Gastroesophageal sphincter (tissue), 4 donors: ENCODE data around the gene ABHD17A. TPM values are rescaled to one million over a fixed set of nuclear protein-coding genes. Genes with fewer than 3 reads are reported as not detected.

Experiments
- ATAC-seq: fragments of 150-250 bp; one replicate; pipeline ENCODE4 v1.9.1; 2016; ENCODE audit warnings: mild to moderate bottlenecking, moderate library complexity
- H3K27ac ChIP-seq, 4 donors: fragments of 200-600 bp; sonication (generic) in 3 of 4; 1 replicate in 3 of 4; 2 replicates in 1 of 4; pipeline ENCODE4 v1.5.1; 2016 to 2019
- H3K27me3 ChIP-seq: fragments of 200-600 bp; sonication (generic); one replicate; pipeline ENCODE4 v1.5.1; 2019
- H3K36me3 ChIP-seq, 2 donors: fragments of 200-600 bp; sonication (generic); one replicate each; pipeline ENCODE4 v1.5.1; 2019; ENCODE audit warnings: control low read depth in 1 of 2
- H3K4me1 ChIP-seq, 3 donors: fragments of 200-600 bp; sonication (generic); 1 replicate in 2 of 3; 2 replicates in 1 of 3; pipeline ENCODE4 v1.5.1; 2016 to 2019; ENCODE audit warnings: control low read depth in 2 of 3
- H3K4me3 ChIP-seq, 2 donors: fragments of 200-600 bp; sonication (generic); one replicate each; pipeline ENCODE4 v1.5.1; 2019; ENCODE audit warnings: mild to moderate bottlenecking in 1 of 2, moderate library complexity in 1 of 2
- H3K9me3 ChIP-seq, 3 donors: fragments of 200-600 bp; sonication (generic); one replicate each; pipeline ENCODE4 v1.5.1; 2017 to 2019; ENCODE audit warnings: control low read depth in 2 of 3
- CTCF ChIP-seq, 4 experiments: fragments of 200-600 bp in 2 of 4; fragments of 450-650 bp in 2 of 4; sonication (generic) in 1 of 4; IDR thresholded peaks; one replicate each; pipeline ENCODE4 v1.5.1; 2017 to 2019; ENCODE audit warnings: antibody characterized with exemption in 4 of 4, mild to moderate bottlenecking in 2 of 4, moderate library complexity in 2 of 4
- EP300 ChIP-seq: sonication (generic); formaldehyde crosslinking; IDR thresholded peaks from one replicate; pipeline ENCODE4 v1.6.1; 2017; ENCODE audit warnings: antibody characterized with exemption, mild to moderate bottlenecking
- POLR2A ChIP-seq, 2 donors: fragments of 450-650 bp; IDR thresholded peaks; one replicate each; pipeline ENCODE4 v1.6.1; 2017; ENCODE audit warnings: antibody characterized with exemption in 2 of 2, mild to moderate bottlenecking in 2 of 2, moderate library complexity in 1 of 2
- POLR2AphosphoS5 ChIP-seq: sonication (generic); formaldehyde crosslinking; IDR thresholded peaks from one replicate; pipeline ENCODE4 v1.6.1; 2017; ENCODE audit warnings: antibody characterized with exemption
- WGBS, 2 donors: methylation state at CpG; one replicate each; pipeline ENCODE4 v1.1.5; 2018; ENCODE audit warnings: low coverage in 1 of 2; 5-methylcytosine and 5-hydroxymethylcytosine counted together
- total RNA-seq, 4 donors: library from RNA; depleted of rRNA; stranded (reverse); fragments of >200 nt; gene quantifications; one replicate each; pipeline ENCODE4 v1.1.0, GENCODE V29; 2016

Gene ABHD17A
- total RNA-seq, 4 donors from 2014 or later, result 80.0 to 117 (median 91.0) TPM

- peaks cover 59% of the 10 kb centered on the region for H3K27me3 ChIP-seq
- peak overlapping the region in 1 of 2 donors; percentile 57 for H3K4me3 ChIP-seq
- peaks cover 0 to 83% (median 50%) of the 10 kb centered on the region in 3 donors for H3K4me1 ChIP-seq
- no peaks in the 10 kb centered on the region for H3K36me3 ChIP-seq
- 54 to 61% methylated on average over 8 to 9 of the region's 37 CpGs for WGBS, 2 donors
- peak overlapping the region in 3 of 4 donors; percentile 82 to 89 (median 85) for H3K27ac ChIP-seq
- TF ChIP-seq POLR2A (IDR thresholded peaks at IDR 0.05) (no peak), EP300 (no peak), POLR2AphosphoS5 (no peak), CTCF (IDR thresholded peaks at IDR 0.05) (no peak)
- H3K9me3 ChIP-seq, result no peaks in the 10 kb centered on the region
- no peak for ATAC-seq
These were observed 30.7 kb downstream of the ABHD17A start for GRCh38 chr19:1854542-1855039.

GRCh38 chr19:1854039-1854541 is 31.2 kb downstream of the ABHD17A start:
- Histone ChIP-seq H3K27ac (peak overlapping the region in 3 of 4 donors; percentile 82 to 89 (median 85)), H3K36me3 (no peaks in the 10 kb centered on the region), H3K27me3 (peaks cover 54% of the 10 kb centered on the region), H3K4me1 (peaks cover 0 to 78% (median 48%) of the 10 kb centered on the region in 3 donors), H3K4me3 (no peak overlapping the region), H3K9me3 (no peaks in the 10 kb centered on the region)
- TF ChIP-seq POLR2A (IDR thresholded peaks at IDR 0.05), result no peak
- TF ChIP-seq CTCF (IDR thresholded peaks at IDR 0.05), result no peak
- no peak for TF ChIP-seq EP300
- no peak for TF ChIP-seq POLR2AphosphoS5
- ATAC-seq, result no peak
- no CpG with 5 or more reads among the region's 16 CpGs for WGBS, 2 donors

- 34% methylated on average over 17 of the region's 27 CpGs; no CpG with 5 or more reads in 1 of the 2 donors for WGBS, 2 donors
- Histone ChIP-seq H3K27ac (peak overlapping the region in 3 of 4 donors; percentile 9 to 35 (median 23)), H3K36me3 (no peaks in the 10 kb centered on the region), H3K4me3 (no peak overlapping the region), H3K27me3 (peaks cover 48% of the 10 kb centered on the region), H3K9me3 (no peaks in the 10 kb centered on the region), H3K4me1 (peaks cover 0 to 71% (median 45%) of the 10 kb centered on the region in 3 donors)
- ATAC-seq, result no peak
- TF ChIP-seq EP300, result no peak
- no peak for TF ChIP-seq POLR2AphosphoS5
- no peak for TF ChIP-seq POLR2A (IDR thresholded peaks at IDR 0.05)
- peak in 3 of 4 experiments; percentile 81 to 92 (median 86) for TF ChIP-seq CTCF (IDR thresholded peaks at IDR 0.05)
These were observed 31.8 kb downstream of the ABHD17A start for GRCh38 chr19:1853295-1854038.

- H3K4me1 ChIP-seq, result peaks cover 0 to 65% (median 38%) of the 10 kb centered on the region in 3 donors
- WGBS, 2 donors, result no CpG with 5 or more reads among the region's 9 CpGs
- TF ChIP-seq POLR2AphosphoS5 (no peak), EP300 (no peak), CTCF (IDR thresholded peaks at IDR 0.05) (no peak), POLR2A (IDR thresholded peaks at IDR 0.05) (no peak)
- peaks cover 40% of the 10 kb centered on the region for H3K27me3 ChIP-seq
- H3K9me3 ChIP-seq, result no peaks in the 10 kb centered on the region
- H3K4me3 ChIP-seq, result no peak overlapping the region
- no peak overlapping the region for H3K27ac ChIP-seq
- no peak for ATAC-seq
- H3K36me3 ChIP-seq, result no peaks in the 10 kb centered on the region
These were observed 32.6 kb downstream of the ABHD17A start for GRCh38 chr19:1852581-1853128.
